Stimulated activated CD8-positive, alpha-beta memory T cell treated with anti-CD3 and anti-CD28 coated beads, Interleukin-7, amount 100 ng/mL, for 48 hours (primary cell): Measurements from ENCODE around the gene GATB.

ENCODE experiments used
- DNase-seq, 2 donors: peaks; one replicate each; pipeline ENCODE4 v3.0.0-alpha.2; 2020; ENCODE audit warnings: low read depth in 1 of 2; ENCODE audit errors: extremely low read depth in 1 of 2

The GATB gene

DNA sequence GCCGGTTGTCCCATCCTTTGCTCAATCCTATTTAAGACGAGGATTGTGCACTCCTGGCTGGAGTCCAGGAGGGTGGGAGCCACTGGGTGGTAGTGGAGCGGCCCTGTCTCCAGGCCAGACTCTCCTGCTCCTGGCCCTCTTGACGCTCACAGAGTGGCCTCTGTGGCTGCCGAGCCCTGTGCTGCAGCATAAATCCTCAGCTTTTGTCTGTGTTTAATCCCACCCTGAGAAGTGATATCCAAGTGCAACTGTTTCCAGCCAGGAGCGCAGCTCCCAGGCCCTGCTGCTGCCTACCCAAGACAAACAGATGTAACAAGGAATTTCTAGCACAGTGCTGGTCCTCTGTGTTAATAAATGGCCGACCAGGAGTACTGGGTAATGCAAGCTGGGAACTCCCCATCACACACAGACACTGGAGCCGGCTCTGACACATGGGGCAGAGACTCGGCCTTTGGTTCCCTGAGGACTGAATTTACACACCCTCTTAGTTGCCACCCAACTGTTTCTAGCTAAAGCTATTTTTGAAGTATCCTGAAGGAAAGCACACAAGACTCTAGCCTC, 85.3 kb downstream of the GATB start:
- no peak for DNase-seq

GRCh38 chr4:151674804-151675391, 85.9 kb downstream of the GATB start:
- no peak for DNase-seq

DNA sequence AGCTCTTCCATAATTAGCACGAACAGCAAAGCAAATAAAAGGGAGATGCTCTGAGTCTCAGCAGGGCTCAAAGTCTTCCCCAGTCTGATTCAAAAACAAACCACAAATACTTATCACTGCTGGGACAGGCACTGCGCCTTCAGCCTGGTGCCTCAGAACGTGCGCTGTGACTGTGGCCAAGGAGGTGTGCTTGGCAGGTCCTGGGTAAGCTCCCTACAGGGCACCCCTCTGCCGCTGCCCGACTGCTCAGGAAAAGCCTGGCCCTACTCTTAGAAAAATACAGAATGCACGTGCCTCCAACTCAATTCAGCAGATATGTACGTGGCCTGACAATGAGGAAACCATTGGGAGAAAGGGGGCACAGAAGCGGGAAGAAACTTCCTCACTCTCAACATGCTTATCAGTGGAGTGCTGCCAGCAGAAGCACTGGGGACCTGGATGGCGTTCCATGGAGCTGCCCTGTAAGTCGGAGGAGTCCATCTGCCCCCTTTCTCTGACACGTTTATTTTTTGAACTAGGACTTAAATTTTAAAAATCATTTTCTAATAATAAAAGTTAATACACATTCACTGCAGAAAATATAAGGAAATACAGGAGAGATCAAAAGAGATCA, 86.8 kb downstream of the GATB start:
- DNase-seq: no peak

- DNase-seq: no peak
Observed at GRCh38 chr4:151672996-151673395, 87.8 kb downstream of the GATB start.

- no peak for DNase-seq
Observed at GRCh38 chr4:151671541-151672059, 89.2 kb downstream of the GATB start.

- DNase-seq: no peak
Observed at GRCh38 chr4:151670843-151671242, 90.0 kb downstream of the GATB start.

DNA sequence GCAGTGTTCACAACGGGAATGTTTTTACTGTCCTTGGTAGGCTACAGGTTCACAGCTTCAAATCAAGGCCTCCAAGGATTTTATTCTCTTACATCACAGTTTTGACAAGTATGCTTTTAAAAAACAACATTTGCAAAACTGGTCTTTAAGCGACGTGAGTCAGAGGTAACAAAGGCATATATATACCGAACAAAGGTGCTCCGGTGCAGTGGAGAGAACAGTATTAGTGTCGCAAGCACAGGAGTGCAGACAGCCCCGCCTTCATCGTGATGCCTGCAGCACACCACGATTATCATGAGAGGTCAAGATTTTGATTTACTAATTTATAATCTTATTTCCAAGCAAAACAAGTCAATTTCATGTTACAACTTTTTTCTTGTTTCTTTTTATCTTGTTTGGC, 90.8 kb downstream of the GATB start:
- DNase-seq: no peak

DNA sequence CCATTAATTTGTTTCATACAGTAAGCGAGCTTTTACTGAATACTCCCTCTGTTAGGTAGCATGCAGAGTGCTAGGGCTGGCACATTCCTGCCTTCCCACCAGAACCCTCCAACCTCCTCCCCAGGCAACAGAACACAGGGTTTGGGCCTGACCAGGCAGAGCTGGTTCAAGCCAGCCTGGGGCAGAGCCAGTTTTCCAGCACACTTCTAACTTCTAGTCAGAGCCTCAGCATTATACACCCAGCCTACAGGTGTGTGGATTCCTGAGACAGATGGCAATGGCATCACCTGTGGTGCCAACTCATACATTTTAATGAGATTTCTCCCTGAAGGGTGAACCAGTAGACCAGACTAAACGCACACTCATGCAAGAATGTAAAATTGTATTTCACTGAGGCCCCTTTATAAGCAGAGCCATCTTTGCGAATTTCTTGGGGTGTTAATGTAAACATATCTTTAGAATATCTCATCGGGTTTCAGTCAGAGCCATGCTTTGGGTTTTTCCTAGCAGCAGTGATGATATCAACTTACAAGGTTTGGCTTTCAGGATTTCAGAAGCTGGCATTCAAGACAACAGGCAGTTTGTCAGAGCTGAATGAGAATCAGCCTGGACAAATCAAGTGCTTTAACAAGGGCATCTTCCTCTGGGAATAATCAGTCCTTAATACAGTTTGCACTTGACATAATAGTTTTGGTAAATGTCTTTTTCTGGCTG, 92.0 kb downstream of the GATB start:
- DNase-seq: no peak

- DNase-seq: no peak
Observed at GRCh38 chr4:151667666-151668065, 93.1 kb downstream of the GATB start.

DNA sequence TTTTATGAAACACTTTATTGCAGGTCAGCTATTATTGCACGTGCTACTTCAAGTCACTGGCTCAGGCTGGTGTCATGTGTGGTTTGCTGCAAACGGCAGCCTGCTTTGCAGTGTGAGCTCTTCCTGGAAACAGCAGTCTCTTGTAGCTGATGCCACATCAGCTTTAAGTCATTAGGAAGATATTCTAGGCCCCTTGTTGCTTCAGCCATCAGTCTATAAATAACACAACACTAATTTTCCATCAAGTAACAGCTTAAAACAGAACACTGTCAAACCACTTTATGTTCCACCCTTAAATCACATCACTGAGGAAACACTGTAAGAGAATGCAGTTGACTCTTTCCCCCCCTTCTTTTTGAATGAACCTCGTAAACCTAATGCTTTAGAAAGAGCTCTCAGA, 93.8 kb downstream of the GATB start:
- no peak for DNase-seq

DNA sequence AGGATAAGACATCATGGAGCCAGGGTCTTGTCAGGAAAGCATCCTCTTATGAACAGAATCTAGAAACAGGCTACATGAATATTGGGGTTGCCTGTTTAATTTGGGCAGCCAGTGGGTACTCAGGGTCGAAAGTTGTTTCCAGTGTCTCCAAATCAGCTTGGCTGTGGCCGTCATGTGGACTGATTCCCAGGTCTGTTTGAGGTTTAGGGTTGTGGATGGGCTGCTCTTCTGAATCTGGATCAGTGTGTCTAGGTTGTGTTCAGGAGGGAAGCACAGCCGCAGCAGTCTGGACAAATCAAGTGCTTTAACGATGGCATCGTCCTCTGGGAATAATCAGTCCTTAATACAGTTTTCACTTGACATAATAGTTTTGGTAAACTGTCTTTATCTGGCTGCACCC, 94.3 kb downstream of the GATB start:
- no peak for DNase-seq

GRCh38 chr4:151665785-151666127, 95.1 kb downstream of the GATB start:
- DNase-seq: no peak

DNA sequence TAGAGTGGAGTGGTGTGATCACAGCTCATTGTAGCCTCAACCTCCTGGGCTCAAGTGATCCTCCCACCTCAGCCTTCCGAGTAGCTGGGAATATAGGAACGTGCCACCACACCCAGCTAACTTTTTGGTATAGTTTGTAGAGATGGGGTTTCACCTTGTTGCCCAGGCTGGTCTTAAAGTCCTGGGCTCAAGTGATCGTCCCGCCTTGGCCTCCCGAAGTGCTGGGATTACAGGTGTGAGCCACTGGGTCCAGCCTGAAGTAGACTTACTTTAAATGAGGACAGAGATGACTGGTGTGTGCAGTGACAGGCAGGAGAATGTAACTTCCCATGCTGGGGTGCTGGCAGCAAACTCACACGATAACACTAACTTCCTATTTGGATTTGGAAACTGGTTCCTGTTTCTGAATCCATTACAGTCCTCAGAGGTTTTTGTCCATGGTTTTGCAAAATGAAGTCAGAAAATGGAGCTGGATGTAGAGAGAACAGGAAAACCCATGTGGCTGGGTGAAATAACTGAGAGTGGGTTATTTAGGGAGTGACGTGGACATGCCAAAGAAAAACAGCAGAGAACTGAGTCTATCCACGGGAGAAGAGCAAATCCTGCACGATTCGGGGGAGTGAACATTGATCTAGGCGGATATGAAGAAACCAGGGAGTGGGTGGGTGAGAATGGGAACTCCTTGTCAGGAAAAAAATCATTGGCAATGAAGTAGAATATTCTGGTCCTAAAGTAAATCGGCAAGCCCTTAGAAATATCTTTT, 95.6 kb downstream of the GATB start:
- no peak for DNase-seq

DNA sequence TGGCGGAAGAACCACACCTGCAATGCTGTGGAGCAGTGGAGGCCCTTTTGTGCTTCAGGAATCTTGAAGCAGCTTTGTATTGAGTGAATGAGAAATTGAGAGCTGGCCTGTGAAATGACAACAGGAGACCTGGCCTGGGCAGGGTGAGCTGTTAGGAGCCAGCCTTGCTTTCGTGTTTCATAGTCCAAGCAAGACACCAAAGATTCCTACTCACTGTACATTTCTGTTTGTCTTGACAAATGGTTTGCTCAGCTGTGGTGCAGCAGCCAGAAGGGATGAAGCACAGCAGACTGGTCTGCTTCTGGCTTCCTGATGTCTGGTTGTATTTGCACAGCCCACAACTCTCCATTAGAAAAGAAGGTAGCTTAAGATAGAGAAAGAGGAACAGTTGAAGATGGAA, 96.5 kb downstream of the GATB start:
- DNase-seq: no peak

GRCh38 chr4:151663109-151663508, 97.7 kb downstream of the GATB start:
- DNase-seq: no peak

GRCh38 chr4:151661873-151662272, 98.9 kb downstream of the GATB start:
- no peak for DNase-seq

- DNase-seq: no peak
Observed at GRCh38 chr4:151660676-151661075, 100.1 kb downstream of the GATB start.

DNA sequence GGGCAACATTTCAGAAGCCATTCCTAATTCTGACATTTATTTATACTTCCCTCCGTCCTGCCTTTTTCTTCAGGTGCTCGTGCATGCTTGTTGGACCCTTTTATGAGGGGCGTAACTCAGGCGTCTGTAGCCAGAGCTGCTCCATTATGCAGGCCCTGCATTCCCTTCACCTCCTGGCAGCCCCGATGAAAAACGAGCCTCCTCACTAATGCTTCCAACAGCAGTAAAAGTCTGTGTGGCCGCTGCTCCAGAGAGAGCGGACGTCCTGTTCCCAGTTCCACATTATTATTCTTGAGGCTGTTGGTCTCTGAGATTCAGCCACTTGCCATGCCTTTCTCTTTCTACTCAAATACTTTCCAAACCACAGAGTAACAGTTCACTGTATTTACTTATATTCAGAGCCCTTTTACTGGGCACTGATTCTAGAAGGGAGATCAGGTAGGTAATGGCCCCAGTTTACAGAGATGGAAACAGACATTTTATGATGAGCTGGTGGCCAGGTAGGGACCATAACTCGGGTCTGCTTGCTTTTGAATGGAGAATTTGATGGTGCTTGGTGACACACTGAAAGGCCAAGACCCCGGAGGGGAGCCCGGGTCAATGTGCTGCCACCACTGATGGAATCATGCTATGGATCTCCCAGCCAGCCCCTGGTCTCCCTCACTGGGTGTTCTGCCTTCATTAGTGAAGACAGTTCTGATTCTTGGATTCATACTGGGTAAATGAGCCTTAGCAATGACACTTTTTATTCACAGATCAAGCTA, 101.0 kb downstream of the GATB start:
- DNase-seq: no peak

GRCh38 chr4:151658959-151659600, 101.7 kb downstream of the GATB start:
- no peak for DNase-seq

DNA sequence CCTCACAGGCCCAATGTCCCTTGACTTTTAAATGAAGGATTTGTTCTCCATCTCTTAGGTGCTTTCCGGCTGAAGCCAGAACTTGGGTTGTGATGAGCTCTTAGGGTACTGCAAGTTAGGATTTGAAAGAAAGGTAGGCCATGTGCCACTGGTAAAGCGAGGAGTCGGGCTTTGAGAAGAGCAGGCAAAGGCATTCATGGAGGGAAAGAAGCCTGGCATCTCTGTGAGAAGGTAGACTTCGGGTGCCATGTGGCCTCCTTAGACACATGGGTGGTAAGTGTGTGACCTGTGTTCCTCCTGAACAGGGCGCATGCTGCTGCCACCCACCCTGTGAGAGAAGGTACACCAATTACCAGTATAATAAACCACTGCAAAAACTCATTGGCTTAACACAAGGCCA, 102.9 kb downstream of the GATB start:
- no peak for DNase-seq
